GM18909 (cell line): ENCODE data around the gene ETS1.

Source experiments
- ATAC-seq: cut with Tn5 transposase; IDR thresholded peaks from one replicate; pipeline ENCODE4 v1.9.1; 2021; ENCODE audit warnings: mild to moderate bottlenecking; ENCODE audit not compliant: unreplicated experiment, poor library complexity

Gene ETS1

DNA sequence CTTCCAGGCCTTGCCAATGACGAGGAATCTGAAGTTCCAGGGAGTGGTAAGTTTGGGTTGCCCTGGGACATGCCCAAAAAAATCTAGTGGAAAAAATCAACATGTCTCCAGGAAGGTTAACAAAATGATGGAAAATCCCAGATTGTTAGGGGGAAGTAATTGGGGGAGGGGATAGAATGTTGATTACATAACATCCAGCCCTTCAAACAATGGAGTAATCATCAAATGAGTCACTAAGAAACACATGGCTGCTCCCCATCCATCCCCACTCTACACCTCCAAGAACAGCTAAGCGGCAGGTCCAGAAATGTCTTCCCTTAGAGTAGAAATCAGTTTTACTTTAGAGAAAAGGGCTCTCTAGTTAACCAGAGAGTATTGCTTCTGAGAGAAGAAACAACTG lies 94.9 kb downstream of the ETS1 start:
- no peak for ATAC-seq

DNA sequence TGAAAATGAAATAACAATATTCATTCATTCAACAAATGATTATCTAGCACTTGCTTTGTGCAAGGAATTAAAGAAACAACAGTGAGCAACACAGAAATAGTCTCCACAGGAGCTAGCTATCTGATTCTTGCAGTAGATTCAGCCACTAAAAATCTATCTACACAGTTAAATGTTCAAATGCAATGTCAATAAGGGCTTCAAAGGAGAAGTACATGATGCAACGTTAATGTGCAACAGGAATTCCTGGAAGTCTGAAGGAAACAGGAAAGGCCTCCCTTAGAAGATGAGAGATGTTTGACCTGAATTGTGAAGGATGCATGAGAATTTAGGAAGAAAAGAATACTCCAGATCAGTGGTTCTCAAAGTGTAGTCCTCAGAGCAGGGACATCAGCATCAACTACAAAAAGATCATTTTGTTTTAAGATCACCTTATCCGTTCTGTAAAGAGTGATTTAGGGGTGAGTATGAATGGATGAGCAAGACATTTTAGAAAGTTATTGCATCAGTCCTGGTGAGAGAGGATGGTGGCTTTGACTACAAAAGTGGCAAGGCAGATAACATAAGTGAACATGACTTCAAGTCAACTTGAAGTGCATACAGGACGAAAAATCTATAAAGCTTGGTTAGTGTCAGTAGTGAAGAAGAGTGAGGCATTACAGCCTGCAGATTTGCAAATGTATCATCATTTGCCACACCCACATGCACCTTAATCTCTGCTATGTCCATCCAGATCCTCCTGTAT lies 96.0 kb downstream of the ETS1 start:
- ATAC-seq, result no peak

DNA sequence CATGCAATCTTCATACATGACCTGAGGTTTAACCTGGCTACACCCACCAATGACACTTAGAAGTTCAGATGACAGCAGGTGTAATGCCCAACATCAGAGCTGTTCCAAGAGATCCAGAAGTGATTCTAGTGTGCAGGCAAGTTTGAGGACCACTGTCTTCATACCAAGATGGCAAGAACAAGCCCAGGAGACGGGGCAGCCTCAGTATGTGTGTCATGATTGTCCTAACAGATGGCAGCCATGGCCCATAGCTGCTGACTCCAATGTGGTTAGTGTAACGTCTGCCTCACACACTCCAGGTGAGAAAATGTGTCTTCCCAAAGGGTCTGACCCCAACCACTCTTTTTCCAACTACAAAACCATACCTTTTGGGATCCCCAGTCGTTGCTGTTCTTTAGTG lies 97.3 kb downstream of the ETS1 start:
- ATAC-seq, result no peak

DNA sequence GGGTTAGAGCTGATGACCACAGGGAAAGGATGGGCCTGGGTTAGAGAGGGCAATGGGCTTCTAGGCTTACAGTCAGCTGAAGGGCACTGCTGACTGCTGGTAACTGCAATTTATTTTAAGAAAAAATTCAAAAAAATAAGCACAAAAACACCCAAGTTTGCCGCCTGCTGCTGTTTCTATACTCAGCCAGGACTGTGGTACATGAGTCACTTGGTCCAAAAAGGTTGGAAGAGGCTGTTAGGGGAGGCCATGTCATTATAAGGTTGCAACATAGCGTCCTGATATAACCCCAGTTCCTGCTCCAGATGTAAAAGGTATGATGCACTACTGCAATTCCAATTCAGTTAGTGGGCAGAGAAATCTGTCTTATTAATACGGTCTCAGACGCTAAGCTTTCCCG lies 98.9 kb downstream of the ETS1 start:
- no peak for ATAC-seq

DNA sequence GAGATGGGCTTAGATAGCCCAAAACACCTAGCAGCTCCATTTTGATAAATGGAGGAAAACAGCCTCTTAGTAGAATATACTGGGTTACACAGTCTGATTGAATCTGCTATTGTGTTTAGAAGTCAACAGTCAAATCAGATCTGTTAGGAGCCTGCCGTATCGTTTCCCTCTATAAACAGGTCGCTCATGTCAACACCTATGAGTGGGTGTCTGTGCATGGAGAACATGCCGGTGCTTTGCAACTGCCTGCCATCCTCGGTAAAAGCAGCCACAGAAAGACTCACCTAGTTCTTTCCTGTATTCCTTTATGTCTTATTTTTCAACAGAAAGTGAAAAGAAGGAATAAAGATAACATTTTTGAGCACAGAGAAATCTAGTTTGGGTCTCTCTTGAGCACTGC lies 99.4 kb downstream of the ETS1 start:
- ATAC-seq, result no peak

DNA sequence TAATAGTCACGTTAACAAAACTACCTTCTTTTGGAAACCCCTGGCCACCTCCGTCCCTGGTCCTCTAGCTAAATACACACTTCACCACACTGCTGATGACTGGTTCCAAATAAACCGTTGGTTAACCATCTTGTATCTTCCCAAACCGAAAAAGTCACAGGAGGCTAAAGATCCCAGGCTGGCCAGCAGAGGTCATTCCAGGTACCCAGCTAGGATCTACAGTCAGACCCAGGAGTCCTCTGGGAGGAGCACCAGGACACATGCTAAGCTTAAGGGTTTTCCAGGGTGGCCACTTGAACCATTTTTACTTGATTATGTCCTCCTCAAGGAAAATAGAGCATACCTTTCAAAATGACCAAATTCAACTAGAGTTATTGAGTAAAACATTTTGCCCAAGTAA lies 103.2 kb downstream of the ETS1 start:
- no peak for ATAC-seq

DNA sequence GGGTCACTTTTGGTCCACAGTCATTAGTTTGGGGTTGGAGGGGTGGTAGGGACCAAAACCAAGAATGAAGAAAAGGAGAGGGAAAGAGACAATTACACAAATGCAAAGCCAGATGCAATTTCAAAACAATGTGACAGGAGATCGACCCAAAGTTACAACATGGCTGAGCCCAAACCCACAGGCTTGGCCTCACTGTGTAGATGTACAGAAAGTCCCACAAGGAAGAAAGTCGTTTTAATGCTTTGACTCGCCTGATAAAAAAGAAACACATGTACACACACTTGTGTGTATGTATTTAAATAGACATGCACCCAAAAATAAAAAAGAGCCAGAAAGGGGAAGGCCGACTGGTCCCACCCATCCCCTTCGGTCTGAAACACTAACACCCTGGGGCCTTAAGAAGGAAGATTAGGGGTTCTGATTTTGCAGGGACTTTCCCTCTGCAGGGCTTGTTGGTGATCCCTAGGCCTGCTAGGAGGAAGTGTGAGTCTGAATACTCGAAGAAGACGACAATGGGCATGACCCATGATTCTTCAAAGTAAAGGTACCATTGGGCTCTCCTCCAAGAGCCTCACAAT lies 104.1 kb downstream of the ETS1 start:
- peak; percentile 70 for ATAC-seq

DNA sequence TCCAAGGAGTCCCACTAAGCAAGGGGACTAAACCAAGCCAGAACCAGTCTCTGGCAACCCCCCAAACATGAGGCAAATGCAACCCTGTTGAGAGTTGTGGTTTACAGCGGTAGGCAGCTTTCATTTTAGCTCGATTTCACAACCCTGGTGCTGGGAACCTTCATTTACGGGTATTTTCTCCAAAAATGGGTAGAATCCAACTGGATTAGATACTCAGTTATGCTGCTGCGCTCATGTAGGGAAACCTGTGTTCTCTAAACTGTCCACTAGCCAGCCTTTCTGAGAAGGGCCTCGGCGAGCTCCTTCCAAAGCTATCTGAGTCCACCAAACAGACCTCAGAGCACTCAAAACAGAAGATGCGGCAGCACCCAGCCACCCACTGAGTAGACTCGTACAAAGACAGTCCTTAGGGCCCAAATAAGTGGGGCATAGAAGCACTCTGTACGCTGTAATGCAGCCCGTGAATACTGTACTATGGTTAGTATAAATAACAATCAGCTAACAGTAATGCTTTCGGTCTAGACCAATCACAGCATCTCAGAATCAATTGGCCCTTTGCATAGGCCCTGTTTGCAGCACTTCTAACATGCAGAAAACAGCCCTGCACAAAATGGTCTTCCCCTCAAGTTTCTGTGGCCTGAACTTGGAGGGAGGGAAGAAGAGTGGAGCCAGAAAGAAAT lies 104.7 kb downstream of the ETS1 start:
- ATAC-seq, result peak; percentile 58

DNA sequence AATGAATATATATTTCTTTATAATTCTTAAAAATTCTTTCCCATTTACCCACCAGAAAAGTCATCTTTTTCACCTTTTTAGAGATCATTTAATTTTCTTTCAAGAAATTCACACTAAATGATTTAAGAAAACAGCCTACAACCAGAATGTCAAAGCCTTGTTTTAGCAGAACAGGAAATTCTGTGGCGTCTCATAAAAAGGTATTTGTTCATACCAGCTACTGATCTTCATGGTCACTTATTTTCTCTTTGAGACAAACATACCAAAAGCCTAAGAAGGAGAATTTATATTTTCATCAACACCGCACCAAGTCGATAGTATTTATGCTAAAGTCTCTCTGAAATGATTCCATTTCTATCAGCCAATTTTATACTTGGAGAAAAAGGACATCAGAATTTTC lies 105.3 kb downstream of the ETS1 start:
- ATAC-seq, result no peak

DNA sequence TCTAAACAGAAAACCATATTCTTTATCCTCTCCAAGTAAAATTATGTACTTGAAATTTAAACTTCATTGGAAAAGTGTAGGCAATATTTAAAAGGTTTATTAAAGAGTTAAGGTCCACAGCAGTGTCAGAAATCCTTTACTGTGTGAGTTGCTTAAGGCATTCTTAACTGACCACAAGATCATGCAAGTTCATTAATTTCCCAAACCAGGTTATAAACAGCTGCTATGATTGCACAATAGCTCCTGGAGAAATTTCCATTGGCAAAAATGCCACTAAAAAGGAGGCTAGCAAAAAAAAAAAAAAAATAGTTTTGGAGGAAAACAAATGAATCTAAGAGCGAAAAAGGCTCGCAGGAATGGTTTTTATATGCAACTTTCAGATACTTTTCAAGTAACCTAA lies 106.2 kb downstream of the ETS1 start:
- ATAC-seq, result no peak

DNA sequence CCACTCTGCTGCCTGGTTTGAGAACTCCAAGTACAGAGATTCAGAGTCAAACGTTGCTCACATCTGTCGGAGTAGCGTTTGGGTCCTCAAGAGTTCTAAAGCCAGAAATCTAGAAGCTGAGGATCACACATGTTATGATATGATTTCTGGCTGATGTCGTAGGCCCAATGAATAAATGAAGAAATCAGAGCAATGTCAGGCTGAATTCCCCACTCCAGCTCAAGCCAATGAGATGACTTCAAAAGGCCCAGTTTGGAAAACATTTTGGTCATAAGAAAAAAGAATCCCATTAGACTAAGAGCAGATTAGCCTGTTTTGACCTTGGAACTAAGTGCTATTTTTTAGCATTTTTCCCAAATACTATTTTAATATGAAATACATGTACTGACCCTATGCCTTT lies 106.7 kb downstream of the ETS1 start:
- ATAC-seq, result no peak

DNA sequence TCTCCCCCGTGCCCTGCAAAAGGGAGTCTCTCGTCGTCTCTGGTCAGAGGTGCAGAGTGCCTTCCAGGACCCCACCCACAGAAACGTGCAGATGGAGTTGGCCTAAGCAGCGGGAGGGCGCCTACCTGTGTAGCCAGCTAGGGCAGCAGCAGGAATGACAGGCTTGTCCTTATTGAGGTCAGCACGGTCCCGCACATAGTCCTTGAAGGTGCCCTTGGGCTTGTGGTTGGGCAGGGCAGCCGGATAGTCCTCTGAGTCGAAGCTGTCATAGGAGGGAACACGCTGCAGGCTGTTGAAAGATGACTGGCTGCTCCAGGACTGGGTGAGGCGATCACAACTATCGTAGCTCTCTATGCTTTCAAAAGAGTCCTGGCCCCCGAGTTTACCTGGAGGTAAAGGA lies 107.3 kb downstream of the ETS1 start:
- ATAC-seq, result no peak

DNA sequence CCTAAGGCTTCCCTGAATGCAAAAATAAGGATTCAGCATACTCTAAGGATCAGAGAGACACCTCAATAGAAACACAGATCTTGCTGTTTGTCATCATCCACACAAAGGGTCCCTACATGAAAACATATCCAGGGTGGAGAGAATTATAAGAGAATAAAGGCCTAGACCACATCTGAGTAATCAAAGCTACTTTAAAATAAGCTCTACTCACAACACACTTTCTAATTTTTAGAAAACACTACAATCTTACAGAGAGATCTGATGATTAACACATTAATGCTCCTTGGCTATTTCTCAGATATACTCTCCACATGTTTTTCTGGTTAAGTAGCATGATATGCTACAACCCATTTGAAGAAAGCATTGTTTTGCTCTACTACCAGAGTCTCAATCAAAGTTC lies 108.2 kb downstream of the ETS1 start:
- no peak for ATAC-seq

DNA sequence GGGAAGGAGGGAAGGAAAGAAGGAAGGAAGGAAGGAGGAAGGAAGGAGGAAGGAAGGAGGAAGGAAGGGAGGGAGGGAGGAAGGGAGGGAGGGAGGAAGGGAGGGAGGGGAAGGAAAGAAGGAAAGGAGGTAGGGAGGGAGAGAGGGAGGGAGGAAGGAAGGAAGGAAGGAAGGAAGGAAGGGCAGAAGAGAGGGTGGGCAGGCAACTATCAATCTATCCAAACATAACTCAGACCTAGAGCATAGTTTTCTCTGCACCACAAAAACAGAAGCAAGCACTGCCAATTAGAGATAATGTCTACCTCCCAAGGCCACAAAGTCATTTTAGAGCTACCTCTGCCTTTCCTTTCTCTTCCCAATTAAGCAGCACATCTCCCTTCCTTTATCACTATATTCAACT lies 109.1 kb downstream of the ETS1 start:
- no peak for ATAC-seq

DNA sequence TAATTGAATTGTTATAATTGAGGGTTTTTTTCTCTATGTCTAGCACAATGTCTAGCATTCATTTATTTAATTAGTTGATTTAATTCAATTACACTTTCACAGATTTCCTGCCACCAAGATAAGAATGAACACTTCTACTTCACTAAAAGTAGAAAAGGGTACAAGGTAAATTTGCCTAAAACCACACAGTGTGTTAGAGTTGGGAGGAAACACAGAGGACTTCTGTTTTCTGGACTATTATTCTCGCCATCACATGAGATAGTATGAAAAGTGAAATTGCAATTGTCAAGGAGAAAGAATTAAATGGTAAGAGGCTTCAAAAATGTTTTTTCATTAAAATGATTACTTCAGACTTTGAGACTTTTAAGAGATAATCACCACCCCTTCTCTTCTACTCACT lies 109.5 kb downstream of the ETS1 start:
- ATAC-seq, result no peak

DNA sequence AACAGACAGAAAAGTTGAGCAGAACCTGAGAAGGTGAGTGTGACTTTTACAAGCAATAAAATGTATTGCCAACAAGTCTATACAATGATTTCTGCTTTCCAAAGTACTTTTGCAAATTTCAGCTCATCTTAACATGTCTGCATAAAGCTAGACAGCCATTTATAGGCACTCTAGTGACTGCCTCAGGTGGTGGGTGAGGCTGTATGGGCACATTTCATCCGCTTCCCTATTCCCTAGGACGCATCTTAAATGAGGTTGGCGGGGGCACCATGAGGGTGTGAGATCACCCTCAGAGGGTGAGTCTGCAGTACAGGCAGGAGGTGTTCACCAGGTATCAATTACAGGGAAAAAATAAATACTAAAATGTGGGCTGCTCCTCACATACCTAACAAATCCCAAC lies 110.1 kb downstream of the ETS1 start:
- ATAC-seq, result no peak

DNA sequence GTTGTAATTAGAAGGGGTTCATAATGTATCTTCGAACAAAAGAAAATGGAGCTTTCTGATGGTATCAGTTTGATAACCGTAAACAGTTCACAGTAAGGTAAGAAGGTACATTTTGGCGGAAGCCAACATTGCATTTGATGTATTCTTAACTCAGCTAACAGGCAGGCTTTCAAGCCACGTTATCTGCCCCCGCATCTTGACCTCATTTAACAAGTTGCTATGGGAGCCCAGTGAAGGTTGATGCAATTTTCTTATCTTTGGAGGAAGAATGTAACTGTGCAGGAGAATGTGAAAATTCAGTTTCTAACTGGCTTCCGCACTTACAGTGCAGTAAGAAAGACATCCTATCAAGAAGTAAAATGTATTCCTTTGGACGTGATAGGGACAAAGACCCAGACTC lies 110.6 kb downstream of the ETS1 start:
- no peak for ATAC-seq

DNA sequence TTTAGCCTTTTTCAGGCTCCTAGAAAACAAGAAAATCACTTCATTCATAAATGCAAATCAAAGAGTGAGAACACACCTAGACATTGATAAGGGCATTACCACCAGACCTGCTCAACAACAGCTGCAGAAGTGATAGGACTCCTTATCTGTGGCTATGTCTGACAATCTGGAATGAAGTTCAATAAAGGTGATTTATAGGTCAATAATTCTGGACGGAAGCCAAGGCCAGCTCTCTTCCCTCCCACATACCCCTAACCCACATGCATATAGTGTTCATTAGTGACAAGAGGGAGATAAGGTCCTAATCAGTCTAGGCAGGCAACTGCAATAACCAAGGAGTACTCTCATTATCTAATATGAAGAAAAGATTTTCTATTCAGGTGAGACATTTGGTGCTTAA lies 111.3 kb downstream of the ETS1 start:
- ATAC-seq, result no peak

DNA sequence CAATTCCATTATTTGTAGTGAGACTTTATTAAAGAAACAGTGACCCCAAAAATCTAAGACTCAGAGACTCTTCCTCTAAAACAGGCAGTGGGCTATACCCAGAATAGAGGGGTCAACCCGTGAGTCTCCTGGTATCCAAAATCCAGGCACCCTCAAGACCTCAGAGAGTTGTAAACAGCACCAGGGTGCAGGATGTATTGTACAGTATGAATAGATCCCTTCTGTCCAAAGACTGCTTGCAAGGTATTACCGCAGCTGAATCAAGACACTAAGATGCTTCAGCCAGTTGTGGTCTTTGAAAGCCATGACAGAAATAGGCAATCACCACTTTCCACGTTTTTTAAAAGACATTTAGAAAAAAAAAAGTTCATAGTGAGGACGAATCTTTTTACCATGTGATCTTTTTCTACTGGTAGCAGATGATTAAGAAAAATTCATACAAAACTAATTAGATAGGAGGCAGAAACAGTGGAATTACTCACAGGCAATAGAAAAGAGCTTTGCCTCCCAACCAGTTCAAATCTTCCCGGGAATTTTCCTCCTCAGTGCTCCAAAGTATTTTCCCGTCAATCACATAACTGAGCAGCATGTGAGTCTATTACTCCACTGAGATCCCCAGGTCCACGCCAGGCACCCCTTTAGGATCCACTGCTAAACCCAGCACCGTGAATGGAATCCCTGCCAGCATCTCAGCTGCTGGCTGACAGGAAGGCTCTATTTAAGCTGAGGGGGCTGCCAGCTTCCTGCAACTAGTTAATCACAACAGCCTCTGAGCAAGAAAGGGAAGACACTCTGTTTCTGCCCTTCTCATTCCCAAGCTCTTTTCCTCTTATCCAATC lies 113.1 kb downstream of the ETS1 start:
- no peak for ATAC-seq

DNA sequence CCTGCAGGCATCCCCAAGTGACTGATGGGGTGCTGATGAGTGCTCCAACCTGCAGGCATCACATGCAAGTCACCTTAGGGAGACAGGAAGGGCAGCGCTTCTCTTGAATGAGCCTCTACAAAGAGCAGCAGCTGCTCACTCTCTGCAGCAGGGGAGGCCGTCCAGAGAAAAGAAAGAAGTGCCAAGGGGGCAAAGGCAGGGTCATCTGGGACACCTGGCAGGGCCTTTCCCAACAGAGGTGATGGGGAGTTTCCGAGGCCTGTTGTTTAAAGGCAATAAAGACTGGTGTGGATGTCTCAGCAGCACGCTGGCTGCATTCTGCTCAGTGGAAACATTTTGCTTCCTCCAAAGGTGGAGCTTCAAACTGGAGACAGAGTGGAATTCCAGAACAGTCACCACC lies 113.7 kb downstream of the ETS1 start:
- ATAC-seq, result peak; percentile 21
